ENCODE data around the gene RHBDL3. TPM values are rescaled to one million over a fixed set of nuclear protein-coding genes. Genes with fewer than 3 reads are reported as not detected.
"Not testable (repeated sequence)": the region's sequence is repeated elsewhere in the genome, so short reads cannot be mapped to it uniquely, and the experiment has no call there.

The RHBDL3 gene
- total RNA-seq, 4 donors from 2014 or later, result not detected

- Histone ChIP-seq H3K27ac (no peak overlapping the region), H3K4me3 (no peak overlapping the region), H3K9me3 (no peaks in the 10 kb centered on the region), H3K4me1 (no peaks in the 10 kb centered on the region), H3K36me3 (no peaks in the 10 kb centered on the region), H3K27me3 (peaks cover 0 to 5% (median 0%) of the 10 kb centered on the region in 3 donors)
- intact Hi-C loops (cut with DNase I; ENCODE audit: low total_unique reads), result no loop called here
- DNase-seq, result no peak
- no peak for ATAC-seq
- TF ChIP-seq POLR2A (IDR thresholded peaks at IDR 0.05), result no peak
- TF ChIP-seq, protein P1, sequence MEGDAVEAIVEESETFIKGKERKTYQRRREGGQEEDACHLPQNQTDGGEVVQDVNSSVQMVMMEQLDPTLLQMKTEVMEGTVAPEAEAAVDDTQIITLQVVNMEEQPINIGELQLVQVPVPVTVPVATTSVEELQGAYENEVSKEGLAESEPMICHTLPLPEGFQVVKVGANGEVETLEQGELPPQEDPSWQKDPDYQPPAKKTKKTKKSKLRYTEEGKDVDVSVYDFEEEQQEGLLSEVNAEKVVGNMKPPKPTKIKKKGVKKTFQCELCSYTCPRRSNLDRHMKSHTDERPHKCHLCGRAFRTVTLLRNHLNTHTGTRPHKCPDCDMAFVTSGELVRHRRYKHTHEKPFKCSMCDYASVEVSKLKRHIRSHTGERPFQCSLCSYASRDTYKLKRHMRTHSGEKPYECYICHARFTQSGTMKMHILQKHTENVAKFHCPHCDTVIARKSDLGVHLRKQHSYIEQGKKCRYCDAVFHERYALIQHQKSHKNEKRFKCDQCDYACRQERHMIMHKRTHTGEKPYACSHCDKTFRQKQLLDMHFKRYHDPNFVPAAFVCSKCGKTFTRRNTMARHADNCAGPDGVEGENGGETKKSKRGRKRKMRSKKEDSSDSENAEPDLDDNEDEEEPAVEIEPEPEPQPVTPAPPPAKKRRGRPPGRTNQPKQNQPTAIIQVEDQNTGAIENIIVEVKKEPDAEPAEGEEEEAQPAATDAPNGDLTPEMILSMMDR (IDR thresholded peaks at IDR 0.05 in 4 of 5, conservative IDR thresholded peaks at IDR 0.05 in 1 of 5), result no peak
- in situ Hi-C loops (cut with MboI; ENCODE audit: low sequenced_read_pairs in 4 of 4), result loop anchor here in 2 of 4 donors (5.0 to 10.0 kb wide), 2 partner anchors 56 to 59 kb away; no protein-coding TSS in a partner anchor
These were observed 7.1 kb upstream of the RHBDL3 start for GRCh38 chr17:32258383-32259140.

DNA sequence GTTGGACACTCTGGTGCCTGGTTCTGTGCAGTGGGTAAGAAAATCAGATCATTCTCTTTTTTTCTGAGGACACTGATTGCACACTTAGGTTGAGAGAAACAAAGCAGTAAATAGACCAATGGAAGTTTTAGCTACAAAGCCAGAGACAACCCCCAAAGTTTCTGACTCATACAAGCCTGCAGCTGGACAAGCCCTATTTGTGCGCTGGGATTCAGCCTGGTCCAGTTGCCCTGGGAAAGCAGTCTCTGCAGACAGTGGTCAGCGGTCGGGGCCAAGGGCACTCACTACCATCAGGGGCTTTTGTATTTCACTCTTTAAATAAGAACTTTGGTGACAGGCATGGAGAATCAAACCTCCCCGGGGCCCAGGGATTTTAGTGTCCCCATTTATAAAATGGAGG lies 6.0 kb upstream of the RHBDL3 start:
- Histone ChIP-seq H3K4me3 (no peak overlapping the region), H3K36me3 (no peaks in the 10 kb centered on the region), H3K9me3 (no peaks in the 10 kb centered on the region), H3K27ac (no peak overlapping the region), H3K4me1 (no peaks in the 10 kb centered on the region), H3K27me3 (peaks cover 0 to 10% (median 0%) of the 10 kb centered on the region in 3 donors)
- intact Hi-C loops (cut with DNase I; ENCODE audit: low total_unique reads) (no loop called here), in situ Hi-C loops (cut with MboI; ENCODE audit: low sequenced_read_pairs in 4 of 4) (loop anchor here in 2 of 4 donors (5.0 to 10.0 kb wide), 2 partner anchors 55 to 58 kb away; no protein-coding TSS in a partner anchor)
- DNase-seq, result no peak
- TF ChIP-seq, protein P1 (IDR thresholded peaks at IDR 0.05 in 4 of 5, conservative IDR thresholded peaks at IDR 0.05 in 1 of 5), result no peak
- no peak for TF ChIP-seq POLR2A (IDR thresholded peaks at IDR 0.05)
- ATAC-seq, result no peak

GRCh38 chr17:32261417-32261736 lies 4.3 kb upstream of the RHBDL3 start:
- no peak for ATAC-seq
- H3K27me3 ChIP-seq, result peaks cover 0 to 17% (median 3%) of the 10 kb centered on the region in 3 donors
- in situ Hi-C loops (cut with MboI; ENCODE audit: low sequenced_read_pairs in 4 of 4), result no loop called here
- TF ChIP-seq POLR2A (IDR thresholded peaks at IDR 0.05), result no peak
- TF ChIP-seq, protein P1 (IDR thresholded peaks at IDR 0.05 in 4 of 5, conservative IDR thresholded peaks at IDR 0.05 in 1 of 5), result no peak
- H3K27ac ChIP-seq, result no peak overlapping the region
- no peaks in the 10 kb centered on the region for H3K9me3 ChIP-seq
- H3K36me3 ChIP-seq, result no peaks in the 10 kb centered on the region
- DNase-seq, result no peak
- H3K4me1 ChIP-seq, result peaks cover 3% of the 10 kb centered on the region in 2 donors
- intact Hi-C loops (cut with DNase I; ENCODE audit: low total_unique reads), result no loop called here
- H3K4me3 ChIP-seq, result no peak overlapping the region

- no peak for DNase-seq
- Histone ChIP-seq H3K4me1 (peaks cover 7 to 10% of the 10 kb centered on the region in 2 donors), H3K36me3 (no peaks in the 10 kb centered on the region), H3K27ac (no peak overlapping the region), H3K4me3 (no peak overlapping the region), H3K27me3 (peaks cover 6 to 24% (median 10%) of the 10 kb centered on the region in 3 donors), H3K9me3 (no peaks in the 10 kb centered on the region)
- TF ChIP-seq POLR2A (IDR thresholded peaks at IDR 0.05), result no peak
- TF ChIP-seq, protein P1 (IDR thresholded peaks at IDR 0.05 in 4 of 5, conservative IDR thresholded peaks at IDR 0.05 in 1 of 5), result no peak
- ATAC-seq, result no peak
- in situ Hi-C loops (cut with MboI; ENCODE audit: low sequenced_read_pairs in 4 of 4), result no loop called here
- intact Hi-C loops (cut with DNase I; ENCODE audit: low total_unique reads), result no loop called here
These were observed 3.6 kb upstream of the RHBDL3 start for GRCh38 chr17:32261936-32262510.

DNA sequence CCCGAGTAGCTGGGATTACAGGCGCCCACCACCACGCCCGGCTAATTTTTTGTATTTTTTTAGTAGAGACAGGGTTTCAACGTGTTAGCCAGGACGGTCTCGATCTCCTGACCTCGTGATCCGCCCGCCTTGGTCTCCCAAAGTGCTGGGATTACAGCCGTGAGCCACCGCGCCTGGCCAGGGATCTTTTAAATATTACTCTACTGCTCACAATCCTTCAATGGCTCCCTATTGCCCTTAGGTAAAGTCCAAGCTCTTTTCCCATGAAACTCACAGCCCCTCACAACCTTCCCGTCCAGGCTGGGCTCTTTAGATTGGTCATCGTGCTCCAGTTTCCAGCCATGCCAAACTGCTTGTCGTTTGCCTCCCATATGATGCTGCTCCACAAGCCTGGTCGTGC lies 2.1 kb upstream of the RHBDL3 start:
- H3K36me3 ChIP-seq; H3K9me3 ChIP-seq; H3K27ac ChIP-seq; DNase-seq; intact Hi-C loops (cut with DNase I; ENCODE audit: low total_unique reads); ATAC-seq; in situ Hi-C loops (cut with MboI; ENCODE audit: low sequenced_read_pairs in 4 of 4); H3K4me3 ChIP-seq: not testable (repeated sequence)
- H3K27me3 ChIP-seq, result peaks cover 21 to 39% (median 22%) of the 10 kb centered on the region in 3 donors
- H3K4me1 ChIP-seq, result peaks cover 10 to 14% of the 10 kb centered on the region in 2 donors
